ENCODE results near the gene ZBTB20.
A peak's percentile ranks its signal among the peaks of the same experiment; 100 is the strongest.

Gene ZBTB20

GRCh38 chr3:114929971-114930732, 216.9 kb downstream of the ZBTB20 start:
- H3K27me3 ChIP-seq (ENCODE audit: control insufficient read depth, insufficient read depth, low read length), result no peaks in the 10 kb centered on the region
- H3K27ac ChIP-seq (ENCODE audit: low read length), result no peak overlapping the region
- H3K4me1 ChIP-seq (ENCODE audit: control insufficient read depth, insufficient read depth, low read length), result no peaks in the 10 kb centered on the region
- H3K4me3 ChIP-seq (ENCODE audit: low read length), result no peak overlapping the region
- no peak for DNase-seq (ENCODE audit: low read depth, low spot score)
- WGBS (ENCODE audit: insufficient coverage, insufficient read length), result no CpG with 5 or more reads among the region's 21 CpGs
- H3K36me3 ChIP-seq (ENCODE audit: control insufficient read depth, insufficient read depth, low read length), result no peaks in the 10 kb centered on the region
- no peaks in the 10 kb centered on the region for H3K9me3 ChIP-seq (ENCODE audit: control insufficient read depth, insufficient read depth, low read length)

DNA sequence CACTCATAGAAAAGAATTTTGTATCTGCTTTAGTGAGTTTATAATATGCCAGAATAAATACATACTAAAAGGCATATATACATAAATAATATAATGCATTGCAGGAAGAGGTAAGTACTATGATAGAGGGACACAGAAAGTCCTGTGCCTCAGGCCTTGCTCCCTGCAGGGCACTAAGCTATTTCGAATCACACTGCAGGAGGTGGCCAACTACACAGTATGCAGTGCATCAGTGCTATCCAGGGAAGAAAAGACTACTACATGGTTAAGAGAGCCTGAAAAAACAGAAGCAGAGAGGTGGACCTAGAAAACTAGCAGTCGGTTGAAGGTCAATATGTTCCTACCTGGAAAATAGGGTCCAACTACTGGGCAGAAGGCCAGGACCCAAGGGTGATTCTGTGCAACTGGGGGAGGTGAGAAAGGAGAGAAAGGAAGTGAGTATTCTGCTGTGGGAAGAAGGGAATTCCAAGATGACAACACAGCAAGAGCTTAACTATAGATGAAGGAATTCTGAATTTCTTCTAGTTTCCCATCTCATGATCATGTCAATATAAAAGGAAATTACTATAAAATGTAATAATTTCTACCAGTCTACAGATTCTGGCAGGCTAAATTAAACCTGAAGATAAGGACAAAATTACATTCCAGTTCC, 218.0 kb downstream of the ZBTB20 start:
- H3K36me3 ChIP-seq (ENCODE audit: control insufficient read depth, insufficient read depth, low read length), result no peaks in the 10 kb centered on the region
- H3K4me1 ChIP-seq (ENCODE audit: control insufficient read depth, insufficient read depth, low read length), result no peaks in the 10 kb centered on the region
- WGBS (ENCODE audit: insufficient coverage, insufficient read length), result no CpG with 5 or more reads among the region's 2 CpGs
- H3K9me3 ChIP-seq (ENCODE audit: control insufficient read depth, insufficient read depth, low read length), result no peaks in the 10 kb centered on the region
- DNase-seq (ENCODE audit: low read depth, low spot score), result no peak
- H3K27me3 ChIP-seq (ENCODE audit: control insufficient read depth, insufficient read depth, low read length), result no peaks in the 10 kb centered on the region
- no peak overlapping the region for H3K4me3 ChIP-seq (ENCODE audit: low read length)
- H3K27ac ChIP-seq (ENCODE audit: low read length), result no peak overlapping the region

DNA sequence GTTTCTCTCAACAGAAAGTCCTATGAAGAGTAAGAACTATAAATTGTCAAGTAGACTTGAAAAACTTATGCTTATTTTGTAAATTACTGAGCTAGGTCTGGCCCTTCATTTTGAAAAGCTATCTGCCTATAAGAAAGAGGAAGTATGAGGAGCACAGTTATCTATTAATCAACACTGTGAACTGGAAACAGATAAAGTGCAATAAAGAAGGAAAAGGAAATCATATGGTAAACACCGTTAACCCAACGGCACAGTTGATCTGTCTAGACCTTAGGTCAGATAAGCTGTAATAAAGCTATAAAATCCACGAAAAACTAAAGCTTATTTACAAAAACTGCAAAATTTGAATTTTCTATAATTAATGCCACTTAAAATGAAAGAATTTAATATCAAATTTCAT, 242.5 kb downstream of the ZBTB20 start:
- 0 out of 2 replicates have a peak, but pooled peaks cover 2% of the 10 kb centered on the region for H3K4me1 ChIP-seq (ENCODE audit: control insufficient read depth, insufficient read depth, low read length)
- H3K36me3 ChIP-seq (ENCODE audit: control insufficient read depth, insufficient read depth, low read length), result no peaks in the 10 kb centered on the region
- H3K9me3 ChIP-seq (ENCODE audit: control insufficient read depth, insufficient read depth, low read length), result no peaks in the 10 kb centered on the region
- no CpG with 5 or more reads among the region's 3 CpGs for WGBS (ENCODE audit: insufficient coverage, insufficient read length)
- H3K27me3 ChIP-seq (ENCODE audit: control insufficient read depth, insufficient read depth, low read length), result no peaks in the 10 kb centered on the region
- H3K4me3 ChIP-seq (ENCODE audit: low read length), result no peak overlapping the region
- DNase-seq (ENCODE audit: low read depth, low spot score), result no peak
- H3K27ac ChIP-seq (ENCODE audit: low read length), result no peak overlapping the region

- H3K27ac ChIP-seq (ENCODE audit: low read length), result no peak overlapping the region
- H3K4me3 ChIP-seq (ENCODE audit: low read length), result no peak overlapping the region
- no peaks in the 10 kb centered on the region for H3K9me3 ChIP-seq (ENCODE audit: control insufficient read depth, insufficient read depth, low read length)
- H3K36me3 ChIP-seq (ENCODE audit: control insufficient read depth, insufficient read depth, low read length), result no peaks in the 10 kb centered on the region
- DNase-seq (ENCODE audit: low read depth, low spot score), result no peak
- H3K4me1 ChIP-seq (ENCODE audit: control insufficient read depth, insufficient read depth, low read length), result 0 out of 2 replicates have a peak, but pooled peaks cover 2% of the 10 kb centered on the region
- WGBS (ENCODE audit: insufficient coverage, insufficient read length), result no CpG with 5 or more reads among the region's 1 CpG
- no peaks in the 10 kb centered on the region for H3K27me3 ChIP-seq (ENCODE audit: control insufficient read depth, insufficient read depth, low read length)
Observed at GRCh38 chr3:114903213-114903612, 243.9 kb downstream of the ZBTB20 start.

DNA sequence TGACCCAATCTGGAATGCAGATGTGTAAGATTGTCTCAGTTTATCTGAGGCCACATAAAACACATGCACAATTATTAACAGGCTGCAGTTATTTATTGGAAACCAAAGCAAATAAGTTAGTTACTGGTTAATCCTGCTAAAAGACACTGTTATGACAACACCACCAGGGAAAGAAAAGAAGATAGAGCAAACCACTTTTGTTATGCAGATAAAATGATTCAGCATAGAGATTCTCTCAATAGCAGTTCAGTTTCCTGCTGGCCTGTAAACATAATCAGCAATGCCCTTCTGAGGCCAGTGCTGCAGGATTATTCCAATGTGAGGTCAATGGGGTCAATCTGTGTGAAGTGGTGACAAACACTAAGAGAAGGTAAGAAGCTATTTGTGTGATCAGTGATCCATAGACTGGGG, 244.4 kb downstream of the ZBTB20 start:
- H3K4me1 ChIP-seq (ENCODE audit: control insufficient read depth, insufficient read depth, low read length), result 0 out of 2 replicates have a peak, but pooled peaks cover 2% of the 10 kb centered on the region
- H3K36me3 ChIP-seq (ENCODE audit: control insufficient read depth, insufficient read depth, low read length), result no peaks in the 10 kb centered on the region
- DNase-seq (ENCODE audit: low read depth, low spot score), result peak; percentile 25
- no peak overlapping the region for H3K27ac ChIP-seq (ENCODE audit: low read length)
- no peak overlapping the region for H3K4me3 ChIP-seq (ENCODE audit: low read length)
- H3K9me3 ChIP-seq (ENCODE audit: control insufficient read depth, insufficient read depth, low read length), result no peaks in the 10 kb centered on the region
- H3K27me3 ChIP-seq (ENCODE audit: control insufficient read depth, insufficient read depth, low read length), result no peaks in the 10 kb centered on the region

DNA sequence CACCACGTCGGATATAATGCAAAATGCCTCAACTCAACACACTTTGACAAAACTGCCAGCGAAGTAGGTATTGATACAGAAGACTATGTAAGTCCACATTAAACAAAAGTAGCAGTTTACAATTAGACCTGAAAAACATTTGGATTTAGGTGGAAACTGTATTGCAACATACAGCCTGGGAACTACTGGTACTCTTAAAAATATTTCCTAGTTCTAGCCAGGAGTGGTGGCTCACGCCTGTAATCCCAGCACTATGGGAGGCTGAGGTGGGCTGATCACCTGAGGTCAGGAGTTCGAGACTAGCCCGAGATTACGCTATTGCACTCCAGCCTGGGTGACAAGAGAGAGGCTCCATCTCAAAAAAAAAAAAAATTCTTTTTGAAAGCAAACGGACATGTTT, 246.2 kb downstream of the ZBTB20 start:
- no CpG with 5 or more reads among the region's 8 CpGs for WGBS (ENCODE audit: insufficient coverage, insufficient read length)
- Histone ChIP-seq H3K36me3 (ENCODE audit: control insufficient read depth, insufficient read depth, low read length) (no peaks in the 10 kb centered on the region), H3K27ac (ENCODE audit: low read length) (no peak overlapping the region), H3K9me3 (ENCODE audit: control insufficient read depth, insufficient read depth, low read length) (no peaks in the 10 kb centered on the region), H3K4me3 (ENCODE audit: low read length) (no peak overlapping the region), H3K4me1 (ENCODE audit: control insufficient read depth, insufficient read depth, low read length) (0 out of 2 replicates have a peak, but pooled peaks cover 2% of the 10 kb centered on the region), H3K27me3 (ENCODE audit: control insufficient read depth, insufficient read depth, low read length) (no peaks in the 10 kb centered on the region)
- no peak for DNase-seq (ENCODE audit: low read depth, low spot score)

DNA sequence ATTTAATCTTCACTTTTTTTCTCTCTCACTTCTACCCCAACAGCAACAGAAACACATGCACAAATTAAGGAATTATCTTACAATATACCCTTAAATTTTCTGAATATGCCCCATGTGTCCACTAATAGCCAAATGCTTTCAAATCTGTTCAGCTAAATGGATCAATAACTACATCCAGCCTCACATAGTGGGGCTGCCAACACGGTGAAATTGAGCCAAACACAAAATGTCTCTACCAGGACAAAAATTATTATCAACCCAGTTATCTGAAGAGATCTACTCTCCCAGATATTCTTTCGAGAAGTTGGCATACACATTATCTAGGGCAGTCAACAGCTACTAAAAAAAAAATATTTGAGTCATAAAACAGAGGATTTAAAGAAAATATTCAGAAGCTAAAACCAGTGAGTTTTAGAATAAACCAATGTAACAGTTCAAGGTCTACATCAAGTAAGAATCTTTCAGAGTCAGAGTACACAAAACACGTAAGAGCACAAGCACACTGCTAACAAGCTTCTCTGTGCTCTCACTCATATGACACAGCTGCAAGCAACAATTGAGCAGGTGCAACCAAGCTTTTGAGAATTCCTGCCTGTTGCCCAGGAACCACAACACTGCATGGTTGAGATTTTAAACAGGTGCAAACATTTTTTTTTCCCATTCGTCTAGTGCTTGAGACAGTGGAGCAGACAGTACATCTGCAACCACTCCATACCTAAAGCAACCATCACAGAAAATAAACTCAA, 247.7 kb downstream of the ZBTB20 start:
- no peaks in the 10 kb centered on the region for H3K36me3 ChIP-seq (ENCODE audit: control insufficient read depth, insufficient read depth, low read length)
- no peak overlapping the region for H3K4me3 ChIP-seq (ENCODE audit: low read length)
- no peaks in the 10 kb centered on the region for H3K27me3 ChIP-seq (ENCODE audit: control insufficient read depth, insufficient read depth, low read length)
- H3K4me1 ChIP-seq (ENCODE audit: control insufficient read depth, insufficient read depth, low read length), result 0 out of 2 replicates have a peak, but pooled peaks cover 2% of the 10 kb centered on the region
- no peaks in the 10 kb centered on the region for H3K9me3 ChIP-seq (ENCODE audit: control insufficient read depth, insufficient read depth, low read length)
- DNase-seq (ENCODE audit: low read depth, low spot score), result no peak
- no peak overlapping the region for H3K27ac ChIP-seq (ENCODE audit: low read length)
- WGBS (ENCODE audit: insufficient coverage, insufficient read length), result no CpG with 5 or more reads among the region's 4 CpGs

GRCh38 chr3:114896978-114897377, 250.1 kb downstream of the ZBTB20 start:
- no peak overlapping the region for H3K27ac ChIP-seq (ENCODE audit: low read length)
- H3K4me3 ChIP-seq (ENCODE audit: low read length), result no peak overlapping the region
- H3K36me3 ChIP-seq (ENCODE audit: control insufficient read depth, insufficient read depth, low read length), result no peaks in the 10 kb centered on the region
- DNase-seq (ENCODE audit: low read depth, low spot score), result no peak
- no CpG with 5 or more reads among the region's 1 CpG for WGBS (ENCODE audit: insufficient coverage, insufficient read length)
- no peaks in the 10 kb centered on the region for H3K27me3 ChIP-seq (ENCODE audit: control insufficient read depth, insufficient read depth, low read length)
- no peaks in the 10 kb centered on the region for H3K9me3 ChIP-seq (ENCODE audit: control insufficient read depth, insufficient read depth, low read length)
- no peaks in the 10 kb centered on the region for H3K4me1 ChIP-seq (ENCODE audit: control insufficient read depth, insufficient read depth, low read length)

GRCh38 chr3:114893361-114893760, 253.7 kb downstream of the ZBTB20 start:
- no peaks in the 10 kb centered on the region for H3K9me3 ChIP-seq (ENCODE audit: control insufficient read depth, insufficient read depth, low read length)
- DNase-seq (ENCODE audit: low read depth, low spot score), result no peak
- no peak overlapping the region for H3K4me3 ChIP-seq (ENCODE audit: low read length)
- H3K27ac ChIP-seq (ENCODE audit: low read length), result no peak overlapping the region
- H3K36me3 ChIP-seq (ENCODE audit: control insufficient read depth, insufficient read depth, low read length), result no peaks in the 10 kb centered on the region
- H3K4me1 ChIP-seq (ENCODE audit: control insufficient read depth, insufficient read depth, low read length), result no peaks in the 10 kb centered on the region
- no peaks in the 10 kb centered on the region for H3K27me3 ChIP-seq (ENCODE audit: control insufficient read depth, insufficient read depth, low read length)

- Histone ChIP-seq H3K4me1 (ENCODE audit: control insufficient read depth, insufficient read depth, low read length) (no peaks in the 10 kb centered on the region), H3K36me3 (ENCODE audit: control insufficient read depth, insufficient read depth, low read length) (no peaks in the 10 kb centered on the region), H3K27ac (ENCODE audit: low read length) (no peak overlapping the region), H3K9me3 (ENCODE audit: control insufficient read depth, insufficient read depth, low read length) (no peaks in the 10 kb centered on the region), H3K27me3 (ENCODE audit: control insufficient read depth, insufficient read depth, low read length) (no peaks in the 10 kb centered on the region), H3K4me3 (ENCODE audit: low read length) (no peak overlapping the region)
- DNase-seq (ENCODE audit: low read depth, low spot score), result no peak
- WGBS (ENCODE audit: insufficient coverage, insufficient read length), result no CpG with 5 or more reads among the region's 3 CpGs
Observed at GRCh38 chr3:114892880-114893279, 254.2 kb downstream of the ZBTB20 start.
